GM12878 (cell line): ENCODE data around the gene HIVEP3. TPM values are rescaled to one million over a fixed set of nuclear protein-coding genes. Genes with fewer than 3 reads are reported as not detected.

Experiments used
- ATAC-seq: fragments of 200-7000 bp; cut with Tn5 transposase; 3 replicates; pipeline ENCODE4 v1.9.1; 2020; ENCODE audit warnings: mild to moderate bottlenecking, moderate library complexity
- BruUV-seq: library from RNA; stranded (reverse); fragments of 400-500 nt; replicated peaks from 2 replicates; lab custom pipeline; 2021; lab: Mats Ljungman, UMichigan
- CTCF ChIA-PET: fragments of 300-600 bp; sonication (Branson Sonifier 250); formaldehyde crosslinking; extraction: SDS; loops from one replicate; lab custom pipeline; 2021; ENCODE audit warnings: inconsistent platforms; lab: Yijun Ruan, JAX
- POLR2A ChIA-PET: fragments of 350-600 bp; formaldehyde crosslinking; extraction: SDS; loops from one replicate; lab custom pipeline; 2021; ENCODE audit warnings: inconsistent platforms; lab: Charles Lee
- RAD21 ChIA-PET: fragments of 300-600 bp; sonication (Branson Sonifier 250); formaldehyde crosslinking; loops from one replicate; lab custom pipeline; 2023; ENCODE audit warnings: antibody characterized with exemption; ENCODE audit not compliant: unreplicated experiment; lab: Charles Lee
- SMC1A ChIA-PET: fragments of 300-600 bp; sonication (Branson Sonifier 250); formaldehyde crosslinking; loops from one replicate; lab custom pipeline; 2023; ENCODE audit not compliant: unreplicated experiment, uncharacterized antibody; lab: Charles Lee
- DNase-seq: peaks from one replicate; pipeline ENCODE4 v3.0.0-alpha.2; 2011; ENCODE audit warnings: low read depth, low spot score
- FAIRE-seq: peaks from 3 replicates; lab custom pipeline; 2011; peaks lifted over from hg19 to GRCh38; lab: Jason Lieb, UNC
- H2AFZ ChIP-seq: 2 replicates; pipeline ENCODE4 v1.6.0; 2011; ENCODE audit warnings: low read depth, low read length, control low read depth; ENCODE audit not compliant: control insufficient read depth
- H3K27ac ChIP-seq: 2 replicates; pipeline ENCODE4 v1.5.1; 2011; ENCODE audit warnings: control low read depth; ENCODE audit not compliant: control insufficient read depth, insufficient read depth
- H3K27me3 ChIP-seq, 2 experiments: replicated peaks in 1 of 2; 2 replicates each; pipeline versions ENCODE4 v1.6.0 to v1.6.1; 2011; ENCODE audit warnings: low read length in 1 of 2; ENCODE audit not compliant: control insufficient read depth in 2 of 2, insufficient read depth in 2 of 2
- H3K36me3 ChIP-seq, 2 experiments: 2 replicates each; pipeline ENCODE4 v1.5.1; 2011; ENCODE audit warnings: low read length in 1 of 2; ENCODE audit not compliant: control insufficient read depth in 2 of 2, insufficient read depth in 2 of 2
- H3K4me1 ChIP-seq: 2 replicates; pipeline ENCODE4 v1.6.1; 2011; ENCODE audit warnings: mild to moderate bottlenecking, low read length, moderate library complexity, mixed read lengths; ENCODE audit not compliant: control insufficient read depth, insufficient read depth
- H3K4me2 ChIP-seq: 2 replicates; pipeline ENCODE4 v1.6.0; 2011; ENCODE audit warnings: control low read depth; ENCODE audit not compliant: control insufficient read depth, insufficient read depth
- H3K4me3 ChIP-seq: fragments of 200-600 bp; sonication (generic); 2 replicates; pipeline ENCODE4 v1.5.1; 2016
- H3K79me2 ChIP-seq: 2 replicates; pipeline ENCODE4 v1.6.0; 2011; ENCODE audit warnings: low read length; ENCODE audit not compliant: control insufficient read depth, insufficient read depth
- H3K9ac ChIP-seq: 2 replicates; pipeline ENCODE4 v1.8.0; 2011; ENCODE audit warnings: low read length, control low read depth, mixed read lengths; ENCODE audit not compliant: control insufficient read depth, insufficient read depth
- H3K9me3 ChIP-seq: replicated peaks from 3 replicates; pipeline ENCODE4 v1.5.1; 2011; ENCODE audit warnings: mild to moderate bottlenecking, low read length; ENCODE audit not compliant: control insufficient read depth, insufficient read depth
- H4K20me1 ChIP-seq: 2 replicates; pipeline ENCODE4 v1.6.0; 2011; ENCODE audit not compliant: control insufficient read depth, insufficient read depth
- BCLAF1 ChIP-seq: fragments of 450-650 bp; IDR thresholded peaks from 2 replicates; pipeline ENCODE4 v1.6.1; 2017; ENCODE audit warnings: antibody characterized with exemption, mild to moderate bottlenecking, moderate library complexity
- BHLHE40 ChIP-seq, 2 experiments: fragments of 450-650 bp in 1 of 2; IDR thresholded peaks; 2 replicates each; pipeline ENCODE4 v1.6.1; 2011 to 2017; ENCODE audit warnings: low read depth in 2 of 2, borderline replicate concordance in 1 of 2, improper control_type of control experiment in 1 of 2, low read length in 1 of 2, mild to moderate bottlenecking in 1 of 2
- CBFB ChIP-seq: IDR thresholded peaks from 2 replicates; pipeline ENCODE4 v1.6.1; 2016; ENCODE audit warnings: antibody characterized with exemption, low read depth
- CEBPB ChIP-seq, 2 experiments: fragments of 150-350 bp in 1 of 2; IDR thresholded peaks; 2 replicates each; pipeline ENCODE4 v1.6.1; 2012 to 2014; ENCODE audit warnings: low read depth in 2 of 2, low read length in 2 of 2, borderline replicate concordance in 1 of 2, inconsistent platforms in 1 of 2
- CHD2 ChIP-seq: IDR thresholded peaks from 2 replicates; pipeline ENCODE4 v1.6.1; 2011; ENCODE audit warnings: low read depth, low read length, improper control_type of control experiment, borderline replicate concordance
- IKZF1 ChIP-seq: fragments of 450-650 bp; conservative IDR thresholded peaks from 2 replicates; pipeline ENCODE4 v1.6.1; 2017; ENCODE audit warnings: antibody characterized with exemption, mild to moderate bottlenecking
- RELB ChIP-seq: fragments of 450-650 bp; IDR thresholded peaks from 2 replicates; pipeline ENCODE4 v1.6.1; 2017; ENCODE audit warnings: low read depth, mild to moderate bottlenecking, moderate library complexity
- SRF ChIP-seq, 2 experiments: IDR thresholded peaks; 2 replicates each; pipeline ENCODE4 v1.6.1; 2011; ENCODE audit warnings: low read depth in 2 of 2, low read length in 2 of 2, mild to moderate bottlenecking in 1 of 2, moderate library complexity in 1 of 2
- ZSCAN29 ChIP-seq: fragments of 450-650 bp; IDR thresholded peaks from 2 replicates; pipeline ENCODE4 v1.6.1; 2017; ENCODE audit warnings: mild to moderate bottlenecking, moderate library complexity
- WGBS: methylation state at CpG from one replicate; pipeline ENCODE4 v1.1.6; 2016; ENCODE audit warnings: low lambda C conversion rate; ENCODE audit not compliant: insufficient replicate concordance, insufficient coverage; ENCODE audit errors: missing lambda C conversion rate; 5-methylcytosine and 5-hydroxymethylcytosine counted together
- in situ Hi-C: fragments of 300-500 bp; cut with MboI; formaldehyde crosslinking; loops from 9 replicates; pipeline ENCODE4 v1.14.3; 2018; ENCODE audit warnings: mixed read lengths
- intact Hi-C: fragments of 100-400 bp; cut with micrococcal nuclease; formaldehyde crosslinking; loops from one replicate; pipeline ENCODE4 v1.14.2; 2022; ENCODE audit not compliant: unreplicated experiment
- polyA plus RNA-seq, 11 experiments: library from polyadenylated mRNA; depleted of rRNA in 4 of 11; unstranded in 6 of 11; stranded (reverse) in 5 of 11; fragments of >200 nt; fragmentation: Nextera tagmentation in 4 of 11; fragmentation: Illumina TruSeq in 1 of 11; extraction: Ambion mirVana in 4 of 11; extraction: Trizol in 1 of 11; gene quantifications; 1 replicate in 1 of 11; 2 replicates in 10 of 11; pipeline versions ENCODE4 v1.2.1 to v1.2.3, GENCODE V29; 2011 to 2016; ENCODE audit warnings: inconsistent platforms in 2 of 11, missing spikeins in 2 of 11, low read depth in 1 of 11
- total RNA-seq, 4 experiments: library from RNA; depleted of rRNA in 3 of 4; stranded (reverse); fragments of >200 nt in 3 of 4; fragmentation: Illumina TruSeq in 1 of 4; extraction: Trizol in 1 of 4; gene quantifications; 2 replicates each; pipeline versions ENCODE4 v1.2.1 to v1.2.3, GENCODE V29; 2013 to 2021

Gene HIVEP3
- total and polyA plus RNA-seq, 10 of the 15 experiments (the other 5 are each of a cell fraction or from before 2014, with no cell fraction given) = 1.8 to 13.6 (median 3.8) TPM

GRCh38 chr1:41475346-41475745 lies 443.4 kb downstream of the HIVEP3 start:
- intact Hi-C loops (no loop called here), in situ Hi-C loops (no loop called here)
- ChIA-PET POLR2A (no interaction called here), CTCF (interaction anchor here (1.4 to 3.0 kb wide), 5 partner anchors 17 to 41 kb away, joined by 3 to 8 read pairs (median 5); no protein-coding TSS in a partner anchor), RAD21 (no interaction called here), SMC1A (interaction anchor here (1.1 kb wide), 1 partner anchor 15 kb away, joined by 3 read pairs; no protein-coding TSS in a partner anchor)
- FAIRE-seq (no peak), DNase-seq (no peak), ATAC-seq (no peak)
- BruUV-seq = no TSS peak
- TF ChIP-seq SRF (IDR thresholded peaks at IDR 0.05; ENCODE audit: low read depth in 2 of 2, low read length in 2 of 2) (no peak), CHD2 (no peak), IKZF1 (no peak), BHLHE40 (IDR thresholded peaks at IDR 0.05; ENCODE audit: borderline replicate concordance in 1 of 2, low read depth in 2 of 2, low read length in 1 of 2) (no peak), ZSCAN29 (no peak), RELB (no peak), CEBPB (IDR thresholded peaks at IDR 0.05; ENCODE audit: borderline replicate concordance in 1 of 2, low read depth in 2 of 2, low read length in 2 of 2) (no peak), BCLAF1 (no peak), CBFB (no peak)
- Histone ChIP-seq H2AFZ (no peak overlapping the region), H3K9ac (no peak overlapping the region), H3K79me2 (no peaks in the 10 kb centered on the region), H3K4me1 (no peaks in the 10 kb centered on the region), H3K4me2 (no peak overlapping the region), H3K9me3 (no peaks in the 10 kb centered on the region), H3K36me3 (no peaks in the 10 kb centered on the region), H3K4me3 (no peak overlapping the region), H4K20me1 (no peaks in the 10 kb centered on the region), H3K27me3 (no peaks in the 10 kb centered on the region; a peak in 1 of 4 replicates), H3K27ac (no peak overlapping the region)
- 1% methylated on average over 4 of the region's 4 CpGs for WGBS
